Loucy (cell line): ENCODE results near the gene NBEAL2.

ENCODE experiments used
- H2AFZ ChIP-seq: fragments of 200-600 bp; sonication (generic); 2 replicates; pipeline ENCODE4 v1.6.0; 2016; ENCODE audit warnings: antibody characterized with exemption, mild to moderate bottlenecking, low read length, moderate library complexity
- H3F3A ChIP-seq: fragments of 200-600 bp; 2 replicates; pipeline ENCODE4 v1.6.0; 2016; ENCODE audit warnings: antibody characterized with exemption, low read depth, mild to moderate bottlenecking
- H3K27me3 ChIP-seq: fragments of 200-600 bp; sonication (generic); 2 replicates; pipeline ENCODE4 v1.6.1; 2014; ENCODE audit warnings: low read length, mild to moderate bottlenecking; ENCODE audit not compliant: insufficient read depth, poor library complexity, severe bottlenecking
- H3K36me3 ChIP-seq: fragments of 200-600 bp; sonication (generic); 2 replicates; pipeline ENCODE4 v1.6.1; 2016; ENCODE audit warnings: low read length; ENCODE audit not compliant: insufficient read depth
- H3K4me1 ChIP-seq: fragments of 200-600 bp; sonication (generic); 2 replicates; pipeline ENCODE4 v1.5.1; 2014; ENCODE audit warnings: low read length, mild to moderate bottlenecking; ENCODE audit not compliant: insufficient read depth, poor library complexity, severe bottlenecking
- H3K4me2 ChIP-seq: fragments of 200-600 bp; sonication (generic); 2 replicates; pipeline ENCODE4 v1.6.0; 2014; ENCODE audit warnings: antibody characterized with exemption, low read length, low read depth, mild to moderate bottlenecking; ENCODE audit not compliant: poor library complexity, severe bottlenecking
- H3K4me3 ChIP-seq: fragments of 200-600 bp; sonication (generic); 2 replicates; pipeline ENCODE4 v1.5.1; 2014; ENCODE audit warnings: low read length, mild to moderate bottlenecking, mixed read lengths; ENCODE audit not compliant: poor library complexity, severe bottlenecking
- H3K79me2 ChIP-seq: fragments of 200-600 bp; sonication (generic); 2 replicates; pipeline ENCODE4 v1.6.1; 2014; ENCODE audit warnings: low read length; ENCODE audit not compliant: insufficient read depth
- H3K9ac ChIP-seq: fragments of 200-600 bp; sonication (generic); 2 replicates; pipeline ENCODE4 v1.6.0; 2014; ENCODE audit warnings: mild to moderate bottlenecking, low read depth, low read length, moderate library complexity; ENCODE audit not compliant: poor library complexity, severe bottlenecking
- H3K9me2 ChIP-seq: fragments of 200-600 bp; sonication (generic); replicated peaks from 2 replicates; pipeline ENCODE4 v1.6.1; 2016; ENCODE audit warnings: low read depth, low read length, mixed read lengths
- H3K9me3 ChIP-seq: fragments of 200-600 bp; sonication (generic); 2 replicates; pipeline ENCODE4 v1.6.1; 2014; ENCODE audit warnings: mild to moderate bottlenecking, antibody characterized with exemption, low read length, low read depth; ENCODE audit not compliant: insufficient read depth
- H4K20me1 ChIP-seq: fragments of 200-600 bp; sonication (generic); 2 replicates; pipeline ENCODE4 v1.6.0; 2014; ENCODE audit warnings: antibody characterized with exemption, low read length, mild to moderate bottlenecking; ENCODE audit not compliant: insufficient read depth, poor library complexity, severe bottlenecking
- EZH2phosphoT487 ChIP-seq: fragments of 200-600 bp; IDR thresholded peaks from 2 replicates; pipeline ENCODE4 v1.6.1; 2018; ENCODE audit warnings: antibody characterized with exemption, mild to moderate bottlenecking, moderate library complexity, borderline replicate concordance
- TF ChIP-seq, protein P1 (sequence below): fragments of 200-600 bp; sonication (generic); conservative IDR thresholded peaks from 2 replicates; pipeline ENCODE4 v1.5.1; 2014; ENCODE audit warnings: mild to moderate bottlenecking, antibody characterized with exemption, low read length

NBEAL2 gene, protein sequence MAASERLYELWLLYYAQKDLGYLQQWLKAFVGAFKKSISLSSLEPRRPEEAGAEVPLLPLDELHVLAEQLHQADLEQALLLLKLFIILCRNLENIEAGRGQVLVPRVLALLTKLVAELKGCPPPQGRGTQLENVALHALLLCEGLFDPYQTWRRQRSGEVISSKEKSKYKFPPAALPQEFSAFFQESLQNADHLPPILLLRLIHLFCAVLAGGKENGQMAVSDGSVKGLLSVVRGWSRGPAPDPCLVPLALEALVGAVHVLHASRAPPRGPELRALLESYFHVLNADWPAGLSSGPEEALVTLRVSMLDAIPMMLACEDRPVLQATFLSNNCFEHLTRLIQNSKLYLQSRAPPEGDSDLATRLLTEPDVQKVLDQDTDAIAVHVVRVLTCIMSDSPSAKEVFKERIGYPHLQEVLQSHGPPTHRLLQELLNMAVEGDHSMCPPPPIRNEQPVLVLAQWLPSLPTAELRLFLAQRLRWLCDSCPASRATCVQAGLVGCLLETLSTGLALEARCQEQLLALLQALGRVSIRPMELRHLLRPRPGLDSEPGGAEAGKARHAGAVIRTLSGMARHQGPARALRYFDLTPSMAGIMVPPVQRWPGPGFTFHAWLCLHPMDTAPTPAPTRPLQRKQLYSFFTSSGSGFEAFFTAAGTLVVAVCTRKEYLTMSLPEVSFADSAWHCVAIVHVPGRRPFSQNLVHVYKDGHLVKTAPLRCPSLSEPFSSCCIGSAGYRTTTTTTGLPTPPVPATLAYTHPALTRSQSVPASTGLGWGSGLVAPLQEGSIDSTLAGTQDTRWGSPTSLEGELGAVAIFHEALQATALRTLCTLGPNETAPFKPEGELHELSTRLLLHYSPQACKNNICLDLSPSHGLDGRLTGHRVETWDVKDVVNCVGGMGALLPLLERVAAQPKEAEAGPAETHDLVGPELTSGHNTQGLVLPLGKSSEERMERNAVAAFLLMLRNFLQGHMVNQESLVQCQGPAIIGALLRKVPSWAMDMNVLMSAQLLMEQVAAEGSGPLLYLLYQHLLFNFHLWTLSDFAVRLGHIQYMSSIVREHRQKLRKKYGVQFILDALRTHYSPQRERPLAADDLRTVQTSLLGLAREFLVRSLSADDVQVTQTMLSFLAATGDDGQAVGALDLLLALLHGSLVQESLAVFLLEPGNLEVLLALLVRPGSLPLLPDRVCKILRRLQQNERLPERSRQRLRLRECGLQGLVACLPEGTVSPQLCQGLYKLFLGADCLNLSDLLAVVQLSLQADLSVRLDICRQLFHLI (N-terminal part only)

DNA sequence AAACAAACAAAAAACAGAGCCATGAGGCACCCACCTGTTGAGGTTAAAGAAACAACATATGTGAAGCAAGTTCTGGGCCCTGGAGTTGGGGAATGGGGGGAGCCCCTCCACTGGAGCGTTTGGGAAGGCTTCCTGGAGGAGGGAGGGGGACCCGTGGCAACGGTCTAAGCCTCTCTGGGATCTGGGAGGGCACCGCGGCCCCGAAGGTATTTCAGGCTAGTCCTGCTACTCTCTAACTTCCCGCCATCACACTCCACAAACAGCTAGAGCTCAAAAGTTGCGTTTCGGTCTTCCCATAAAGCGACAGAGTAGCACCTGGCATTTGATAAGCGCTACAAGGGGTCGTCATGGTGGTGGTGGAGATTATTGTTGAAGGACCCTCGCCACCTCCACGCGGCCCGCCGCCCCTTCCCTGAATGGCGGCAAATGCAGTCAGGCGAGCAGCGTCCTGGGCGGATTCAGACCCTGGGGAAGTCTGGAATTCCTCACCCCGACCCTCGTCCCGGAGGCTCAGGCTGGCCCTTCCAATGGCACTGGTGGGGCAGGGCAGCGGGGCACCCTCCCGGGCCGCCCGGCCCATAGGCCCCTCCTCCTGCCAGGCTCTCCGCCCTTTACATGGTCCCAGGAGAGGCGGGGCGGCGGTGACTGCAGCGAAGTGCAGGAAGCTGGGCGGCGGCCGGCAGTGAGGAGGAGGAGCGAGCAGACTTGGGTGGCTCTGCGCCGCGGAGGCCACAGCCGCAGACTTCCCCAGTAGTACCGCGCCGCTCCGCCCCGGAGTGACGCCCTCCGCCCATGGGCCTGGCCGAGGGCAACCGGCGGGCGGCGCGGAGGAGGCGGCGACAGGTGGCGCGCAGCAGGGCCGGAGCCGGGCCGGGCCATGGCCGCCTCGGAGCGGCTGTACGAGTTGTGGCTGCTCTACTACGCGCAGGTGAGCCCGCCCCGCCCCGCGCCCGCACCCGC is at the start of gene NBEAL2:
Gene NBEAL2, plus strand, starts transcription at position 682 of the 960 bp plus-strand sequence. Its CDS starts 196 bp downstream, at position 878.
- Histone ChIP-seq H3K9me2 (no peaks in the 10 kb centered on the region), H3K27me3 (no peaks in the 10 kb centered on the region), H3K79me2 (peaks cover 85% of the 10 kb centered on the region), H2AFZ (peak within 1 kb of the TSS; percentile 84), H3K4me1 (peaks cover 58% of the 10 kb centered on the region), H3K4me3 (peak within 1 kb of the TSS; percentile 87), H3F3A (no peaks in the 10 kb centered on the region), H3K9ac (peak within 1 kb of the TSS; percentile 99), H3K4me2 (peak within 1 kb of the TSS; percentile 93), H3K36me3 (no peaks in the 10 kb centered on the region), H4K20me1 (peaks cover 20% of the 10 kb centered on the region), H3K9me3 (no peaks in the 10 kb centered on the region)
- TF ChIP-seq, protein P1, sequence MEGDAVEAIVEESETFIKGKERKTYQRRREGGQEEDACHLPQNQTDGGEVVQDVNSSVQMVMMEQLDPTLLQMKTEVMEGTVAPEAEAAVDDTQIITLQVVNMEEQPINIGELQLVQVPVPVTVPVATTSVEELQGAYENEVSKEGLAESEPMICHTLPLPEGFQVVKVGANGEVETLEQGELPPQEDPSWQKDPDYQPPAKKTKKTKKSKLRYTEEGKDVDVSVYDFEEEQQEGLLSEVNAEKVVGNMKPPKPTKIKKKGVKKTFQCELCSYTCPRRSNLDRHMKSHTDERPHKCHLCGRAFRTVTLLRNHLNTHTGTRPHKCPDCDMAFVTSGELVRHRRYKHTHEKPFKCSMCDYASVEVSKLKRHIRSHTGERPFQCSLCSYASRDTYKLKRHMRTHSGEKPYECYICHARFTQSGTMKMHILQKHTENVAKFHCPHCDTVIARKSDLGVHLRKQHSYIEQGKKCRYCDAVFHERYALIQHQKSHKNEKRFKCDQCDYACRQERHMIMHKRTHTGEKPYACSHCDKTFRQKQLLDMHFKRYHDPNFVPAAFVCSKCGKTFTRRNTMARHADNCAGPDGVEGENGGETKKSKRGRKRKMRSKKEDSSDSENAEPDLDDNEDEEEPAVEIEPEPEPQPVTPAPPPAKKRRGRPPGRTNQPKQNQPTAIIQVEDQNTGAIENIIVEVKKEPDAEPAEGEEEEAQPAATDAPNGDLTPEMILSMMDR, result no peak
- TF ChIP-seq EZH2phosphoT487, result no peak

DNA sequence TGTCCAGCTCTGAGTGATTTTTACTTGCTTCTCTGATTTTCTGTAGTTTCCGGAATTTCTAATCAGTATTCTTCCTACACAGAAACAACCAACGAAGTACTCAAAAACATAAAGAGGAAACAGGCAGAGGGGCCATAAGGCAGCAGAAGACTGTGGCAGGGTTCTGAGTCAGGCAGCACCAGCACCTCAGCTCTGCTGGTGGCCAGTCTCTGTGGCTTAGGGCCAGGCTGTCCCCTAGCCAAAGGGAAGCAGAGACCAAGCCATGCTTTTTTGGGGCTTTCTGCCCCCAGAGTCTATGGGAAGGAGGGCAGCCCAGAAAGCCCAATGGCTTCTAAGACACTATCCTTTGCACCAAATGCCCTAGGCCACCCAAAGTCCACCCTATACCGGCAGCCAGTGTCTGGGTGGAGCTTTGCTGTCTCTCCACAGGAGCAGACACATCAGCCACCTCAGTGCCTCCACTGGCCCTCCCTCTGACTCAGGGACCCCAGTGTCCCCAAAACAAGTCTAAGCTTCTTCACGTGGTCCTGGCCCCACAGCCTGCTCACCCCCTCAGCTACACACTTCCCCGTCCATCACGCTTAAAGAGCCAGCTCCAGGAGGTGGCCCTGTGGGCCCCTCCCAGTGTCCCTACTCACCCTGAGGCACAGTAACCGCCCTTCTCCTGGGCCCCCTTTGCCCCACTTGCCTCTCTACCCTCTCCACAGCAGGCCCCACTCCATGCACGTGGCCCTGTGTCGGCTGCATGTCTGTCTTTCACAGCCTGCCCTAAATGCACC is 49.1 kb upstream of the NBEAL2 start:
- peak overlapping the region; percentile 73 for H3K9ac ChIP-seq

More for the DNA sequence above, 49.1 kb upstream of the NBEAL2 start:
- peaks cover 28% of the 10 kb centered on the region for H3F3A ChIP-seq
- H3K27me3 ChIP-seq, result no peaks in the 10 kb centered on the region
- no peaks in the 10 kb centered on the region; the same call in 1 of the 2 replicates for H3K9me3 ChIP-seq
- peaks cover 78% of the 10 kb centered on the region for H3K79me2 ChIP-seq
- H3K4me1 ChIP-seq, result peaks cover 90% of the 10 kb centered on the region
- no peak overlapping the region for H2AFZ ChIP-seq
- H3K36me3 ChIP-seq, result peaks cover 31% of the 10 kb centered on the region
- no peaks in the 10 kb centered on the region for H4K20me1 ChIP-seq
- H3K9me2 ChIP-seq, result no peaks in the 10 kb centered on the region
- peak overlapping the region; percentile 79 for H3K4me2 ChIP-seq
- TF ChIP-seq, protein P1, result no peak
- TF ChIP-seq EZH2phosphoT487, result no peak
- H3K4me3 ChIP-seq, result no peak overlapping the region
